Fibroblast of villous mesenchyme (primary cell): ENCODE data around the gene FGF14. TPM values are rescaled to one million over a fixed set of nuclear protein-coding genes. Genes with fewer than 3 reads are reported as not detected.

Experiments used
- DNase-seq: peaks from one replicate; pipeline ENCODE4 v3.0.0-alpha.2; 2010; ENCODE audit warnings: low read depth
- H3K4me3 ChIP-seq: 2 replicates; pipeline ENCODE4 v1.5.1; 2011; ENCODE audit warnings: low read depth, mild to moderate bottlenecking, low read length
- CTCF ChIP-seq: IDR thresholded peaks from 2 replicates; pipeline ENCODE4 v1.5.1; 2012; ENCODE audit warnings: low read depth, mild to moderate bottlenecking, low read length; ENCODE audit not compliant: insufficient read depth
- total RNA-seq: library from RNA; depleted of rRNA; stranded (reverse); fragments of >200 nt; gene quantifications from 2 replicates; pipeline ENCODE4 v1.2.3, GENCODE V29; 2012

FGF14 gene
- total RNA-seq, 1 donor = under 0.01 TPM

- DNase-seq = peak; percentile 51
- no peak overlapping the region for H3K4me3 ChIP-seq
- TF ChIP-seq CTCF = no peak
Measured at GRCh38 chr13:101930331-101930730, 471.5 kb downstream of the FGF14 start.

- no peak for DNase-seq
- no peak overlapping the region for H3K4me3 ChIP-seq
- TF ChIP-seq CTCF = no peak
Measured at GRCh38 chr13:101925731-101926130, 476.1 kb downstream of the FGF14 start.

- no peak for TF ChIP-seq CTCF
- H3K4me3 ChIP-seq = peak overlapping the region; percentile 34
- DNase-seq = peak; percentile 18
Measured at GRCh38 chr13:101919541-101920181, 482.2 kb downstream of the FGF14 start.

- H3K4me3 ChIP-seq = no peak overlapping the region
- no peak for DNase-seq
- no peak for TF ChIP-seq CTCF
Measured at GRCh38 chr13:101917833-101918661, 483.8 kb downstream of the FGF14 start.

GRCh38 chr13:101917475-101917810 is 484.4 kb downstream of the FGF14 start:
- TF ChIP-seq CTCF = no peak
- no peak overlapping the region for H3K4me3 ChIP-seq
- DNase-seq = no peak

- no peak overlapping the region for H3K4me3 ChIP-seq
- no peak for DNase-seq
- TF ChIP-seq CTCF = no peak
Measured at GRCh38 chr13:101916775-101917474, 484.9 kb downstream of the FGF14 start.
